ENCODE data around the gene PDIA5. TPM values are rescaled to one million over a fixed set of nuclear protein-coding genes. Genes with fewer than 3 reads are reported as not detected.

The PDIA5 gene
- total RNA-seq, 8 experiments from 2014 or later, result 6.3 to 51.8 (median 11.5) TPM

DNA sequence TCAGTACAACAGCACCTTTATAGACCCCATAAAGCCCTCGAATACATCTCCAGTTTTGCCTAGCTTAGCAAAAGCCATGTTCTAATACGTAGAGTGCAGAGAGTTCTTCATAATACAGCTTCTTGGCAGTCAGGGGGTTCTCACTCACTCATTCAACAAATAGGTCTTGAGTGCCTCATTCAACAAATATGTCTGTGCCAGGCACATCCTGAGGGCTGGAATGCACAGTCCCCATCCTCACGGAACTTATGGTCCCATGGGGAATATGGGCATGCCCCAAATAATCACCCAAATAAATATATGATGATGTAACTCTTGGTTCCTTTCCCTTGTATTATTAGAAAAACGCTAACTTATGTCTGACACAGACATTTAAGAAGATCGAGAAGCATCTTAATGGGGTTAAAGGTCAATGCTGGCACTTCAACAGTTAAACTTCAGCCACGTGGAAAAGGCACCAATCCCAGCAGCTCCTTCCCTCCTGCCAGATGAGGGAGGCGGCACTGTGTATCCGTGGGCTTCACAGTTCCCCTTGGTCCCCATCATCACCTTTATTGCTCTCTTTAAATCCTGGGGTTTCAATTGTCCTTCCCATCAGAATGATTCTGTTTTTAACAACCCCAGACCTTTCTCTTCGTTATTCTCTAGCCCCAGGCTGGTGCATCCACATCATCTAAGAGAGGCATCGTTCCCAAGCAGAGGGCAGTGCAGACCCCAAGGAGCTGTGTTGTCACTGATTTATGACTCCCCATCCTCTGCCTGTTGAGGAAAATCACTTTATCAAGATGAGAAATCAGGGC, 20.4 kb upstream of the PDIA5 start:
- Histone ChIP-seq H3K27ac (peak overlapping the region in 1 of 2 donors; percentile 44), H3K4me3 (no peak overlapping the region), H3K4me1 (replicated peaks in 1 of 2) (peaks cover 8 to 14% of the 10 kb centered on the region in 2 donors)
- in situ Hi-C loops (cut with MboI; ENCODE audit: low pct_unique_long_range_greater_than_20kb in 2 of 9, low sequenced_read_pairs in 9 of 9, unreplicated experiment in 9 of 9), result loop anchor here in 1 of 9 experiments (25.0 kb wide), 1 partner anchor 109 kb away; no protein-coding TSS in a partner anchor
- ATAC-seq (replicated peaks in 6 of 8), result peak in 5 of 8 experiments; percentile 65 to 93 (median 85)
- 10 to 89% (median 52%) methylated on average over 2 to 9 of the region's 10 CpGs; no CpG with 5 or more reads in 1 of the 10 experiments for WGBS, 10 experiments

DNA sequence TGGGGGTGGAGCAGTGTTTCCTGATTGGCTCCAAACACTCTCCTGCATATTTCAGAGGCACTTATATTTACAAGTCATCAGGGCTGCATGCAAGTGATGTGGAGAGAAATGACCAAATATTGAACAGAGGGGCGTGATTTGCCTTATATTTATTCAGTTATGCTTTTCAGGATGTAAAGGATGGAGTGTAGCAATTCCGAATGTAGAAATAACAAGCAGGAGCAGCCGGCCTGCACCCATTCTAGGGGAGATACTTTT, 19.8 kb upstream of the PDIA5 start:
- Histone ChIP-seq H3K4me3 (no peak overlapping the region), H3K27ac (peak overlapping the region in 1 of 2 donors; percentile 44), H3K4me1 (replicated peaks in 1 of 2) (peaks cover 8 to 14% of the 10 kb centered on the region in 2 donors)
- 0 to 92% (median 57%) methylated on average over 1 to 3 of the region's 3 CpGs; no CpG with 5 or more reads in 2 of the 10 experiments for WGBS, 10 experiments
- ATAC-seq (replicated peaks in 6 of 8), result peak in 3 of 8 experiments; percentile 84 to 92 (median 90)
- in situ Hi-C loops (cut with MboI; ENCODE audit: low pct_unique_long_range_greater_than_20kb in 2 of 9, low sequenced_read_pairs in 9 of 9, unreplicated experiment in 9 of 9), result loop anchor here in 1 of 9 experiments (25.0 kb wide), 1 partner anchor 110 kb away; no protein-coding TSS in a partner anchor

- ATAC-seq (replicated peaks in 6 of 8), result no peak
- Histone ChIP-seq H3K4me1 (replicated peaks in 1 of 2) (peaks cover 8 to 14% of the 10 kb centered on the region in 2 donors), H3K27ac (no peak overlapping the region), H3K4me3 (no peak overlapping the region)
- 72 to 100% (median 86%) methylated on average over 1 to 9 of the region's 13 CpGs for WGBS, 10 experiments
- in situ Hi-C loops (cut with MboI; ENCODE audit: low pct_unique_long_range_greater_than_20kb in 2 of 9, low sequenced_read_pairs in 9 of 9, unreplicated experiment in 9 of 9), result loop anchor here in 1 of 9 experiments (25.0 kb wide), 1 partner anchor 111 kb away; no protein-coding TSS in a partner anchor
Measured at GRCh38 chr3:123048480-123049237, 18.2 kb upstream of the PDIA5 start.

DNA sequence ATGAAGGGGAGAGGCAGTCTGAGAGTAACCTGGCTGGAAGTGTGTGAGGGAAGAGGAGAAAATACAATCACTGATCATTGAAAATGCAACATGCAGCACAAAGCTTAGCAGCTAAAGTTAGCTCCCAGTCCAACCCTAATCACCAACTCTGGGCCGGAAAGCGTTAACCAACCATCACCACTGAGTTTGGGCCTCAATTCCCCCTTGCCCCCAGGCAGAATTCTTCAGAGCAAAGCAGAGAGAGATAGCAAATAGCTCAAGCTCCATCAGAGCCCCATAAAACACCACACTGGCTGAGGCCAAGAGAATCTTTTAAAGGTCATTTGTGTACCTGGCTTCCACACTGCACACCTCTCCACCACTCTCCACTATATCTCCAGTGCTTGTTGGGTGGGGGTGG, 16.2 kb upstream of the PDIA5 start:
- in situ Hi-C loops (cut with MboI; ENCODE audit: low pct_unique_long_range_greater_than_20kb in 2 of 9, low sequenced_read_pairs in 9 of 9, unreplicated experiment in 9 of 9), result no loop called here
- WGBS, 10 experiments, result 56 to 90% methylated on average over 2 of the region's 2 CpGs; no CpG with 5 or more reads in 8 of the 10 experiments
- Histone ChIP-seq H3K4me1 (replicated peaks in 1 of 2) (peaks cover 25 to 27% of the 10 kb centered on the region in 2 donors), H3K27ac (no peak overlapping the region), H3K4me3 (no peak overlapping the region)
- ATAC-seq (replicated peaks in 6 of 8), result no peak

- Histone ChIP-seq H3K4me3 (no peak overlapping the region), H3K27ac (no peak overlapping the region), H3K4me1 (replicated peaks in 1 of 2) (peaks cover 15 to 18% of the 10 kb centered on the region in 2 donors)
- peak in 3 of 8 experiments; percentile 25 to 55 (median 33) for ATAC-seq (replicated peaks in 6 of 8)
- 67 to 100% (median 100%) methylated on average over 1 to 2 of the region's 2 CpGs; no CpG with 5 or more reads in 4 of the 10 experiments for WGBS, 10 experiments
- in situ Hi-C loops (cut with MboI; ENCODE audit: low pct_unique_long_range_greater_than_20kb in 2 of 9, low sequenced_read_pairs in 9 of 9, unreplicated experiment in 9 of 9), result no loop called here
Measured at GRCh38 chr3:123053107-123053506, 13.7 kb upstream of the PDIA5 start.

- peak in 5 of 8 experiments; percentile 40 to 75 (median 70) for ATAC-seq (replicated peaks in 6 of 8)
- H3K4me3 ChIP-seq, result no peak overlapping the region
- 7 to 100% (median 81%) methylated on average over 1 to 4 of the region's 5 CpGs for WGBS, 10 experiments
- peaks cover 15 to 18% of the 10 kb centered on the region in 2 donors for H3K4me1 ChIP-seq (replicated peaks in 1 of 2)
- in situ Hi-C loops (cut with MboI; ENCODE audit: low pct_unique_long_range_greater_than_20kb in 2 of 9, low sequenced_read_pairs in 9 of 9, unreplicated experiment in 9 of 9), result no loop called here
- H3K27ac ChIP-seq, result no peak overlapping the region
Measured at GRCh38 chr3:123054109-123054778, 12.6 kb upstream of the PDIA5 start.

DNA sequence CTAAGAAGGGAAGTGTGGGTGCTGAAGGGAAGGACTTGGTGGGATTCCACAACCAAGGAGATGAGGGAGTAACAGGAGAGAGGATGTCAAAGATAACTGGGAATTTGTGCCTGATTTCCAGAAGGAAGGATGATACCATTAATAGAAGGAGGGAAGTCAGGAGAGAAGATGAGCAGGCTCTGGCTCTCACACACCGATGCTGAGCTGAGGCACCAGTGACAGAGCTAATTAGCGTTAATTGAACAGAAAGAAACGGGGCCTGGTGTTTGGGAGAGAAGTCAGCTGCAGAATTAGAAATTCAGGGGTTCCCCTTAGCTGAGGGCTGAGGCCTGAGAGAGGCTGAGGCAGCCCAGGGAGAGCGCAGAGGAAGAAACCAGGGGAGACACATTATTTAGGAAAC, 11.9 kb upstream of the PDIA5 start:
- 20 to 100% (median 78%) methylated on average over 1 to 4 of the region's 4 CpGs; no CpG with 5 or more reads in 2 of the 10 experiments for WGBS, 10 experiments
- H3K4me1 ChIP-seq (replicated peaks in 1 of 2), result peaks cover 15 to 18% of the 10 kb centered on the region in 2 donors
- ATAC-seq (replicated peaks in 6 of 8), result peak in 1 of 8 experiments; percentile 18
- no peak overlapping the region for H3K4me3 ChIP-seq
- H3K27ac ChIP-seq, result peak overlapping the region in 1 of 2 donors; percentile 1
- in situ Hi-C loops (cut with MboI; ENCODE audit: low pct_unique_long_range_greater_than_20kb in 2 of 9, low sequenced_read_pairs in 9 of 9, unreplicated experiment in 9 of 9), result no loop called here

DNA sequence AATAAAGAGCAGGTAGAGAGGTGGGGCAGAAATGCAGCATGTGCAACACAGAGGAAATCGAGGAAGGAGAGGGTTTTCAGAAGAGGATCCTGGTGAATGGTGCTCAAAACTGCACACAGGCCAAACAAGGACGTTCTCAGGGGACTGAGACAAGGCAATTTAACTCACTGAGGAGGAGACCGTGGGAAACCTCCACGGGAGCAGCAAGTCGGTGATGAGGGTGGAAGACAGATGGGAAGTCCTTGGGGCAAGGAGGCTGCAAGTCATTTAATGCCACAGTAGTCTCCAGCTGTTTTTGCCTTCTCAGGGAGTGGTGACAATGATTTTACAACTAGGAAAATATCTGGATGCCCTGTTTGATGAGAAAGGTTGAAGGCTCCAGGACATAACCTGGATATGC, 11.5 kb upstream of the PDIA5 start:
- 17 to 85% (median 64%) methylated on average over 1 to 5 of the region's 5 CpGs; no CpG with 5 or more reads in 1 of the 10 experiments for WGBS, 10 experiments
- peak overlapping the region in 1 of 2 donors; percentile 1 for H3K27ac ChIP-seq
- no peak overlapping the region for H3K4me3 ChIP-seq
- H3K4me1 ChIP-seq (replicated peaks in 1 of 2), result peaks cover 15 to 18% of the 10 kb centered on the region in 2 donors
- in situ Hi-C loops (cut with MboI; ENCODE audit: low pct_unique_long_range_greater_than_20kb in 2 of 9, low sequenced_read_pairs in 9 of 9, unreplicated experiment in 9 of 9), result no loop called here
- no peak for ATAC-seq (replicated peaks in 6 of 8)

DNA sequence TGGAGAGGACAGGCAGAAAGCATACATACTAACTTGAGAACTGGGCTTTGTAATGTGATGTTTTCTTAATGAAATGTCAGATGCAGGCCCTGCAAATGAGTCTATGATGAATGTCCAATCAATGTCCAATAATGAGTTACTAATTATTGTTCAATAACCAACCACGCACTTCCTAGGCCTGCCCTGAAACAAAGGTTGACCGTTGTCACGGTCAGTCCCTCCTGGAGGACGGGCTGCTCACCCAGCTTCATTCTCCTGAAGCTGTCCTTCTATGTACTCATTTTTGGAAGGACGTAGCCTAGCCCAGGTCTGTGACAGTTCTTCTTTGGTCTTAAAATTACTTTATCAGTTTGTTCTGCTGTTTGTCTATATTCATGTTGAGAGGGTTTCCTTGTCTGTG, 8.3 kb upstream of the PDIA5 start:
- in situ Hi-C loops (cut with MboI; ENCODE audit: low pct_unique_long_range_greater_than_20kb in 2 of 9, low sequenced_read_pairs in 9 of 9, unreplicated experiment in 9 of 9), result no loop called here
- no peak for ATAC-seq (replicated peaks in 6 of 8)
- Histone ChIP-seq H3K4me1 (replicated peaks in 1 of 2) (peaks cover 15 to 28% of the 10 kb centered on the region in 2 donors), H3K27ac (no peak overlapping the region), H3K4me3 (no peak overlapping the region)
- 80 to 100% (median 93%) methylated on average over 1 to 5 of the region's 5 CpGs; no CpG with 5 or more reads in 4 of the 10 experiments for WGBS, 10 experiments

GRCh38 chr3:123060054-123060453, 6.8 kb upstream of the PDIA5 start:
- ATAC-seq (replicated peaks in 6 of 8), result no peak
- H3K4me1 ChIP-seq (replicated peaks in 1 of 2), result peaks cover 2 to 16% of the 10 kb centered on the region in 2 donors
- H3K27ac ChIP-seq, result no peak overlapping the region
- no peak overlapping the region for H3K4me3 ChIP-seq
- in situ Hi-C loops (cut with MboI; ENCODE audit: low pct_unique_long_range_greater_than_20kb in 2 of 9, low sequenced_read_pairs in 9 of 9, unreplicated experiment in 9 of 9), result no loop called here

DNA sequence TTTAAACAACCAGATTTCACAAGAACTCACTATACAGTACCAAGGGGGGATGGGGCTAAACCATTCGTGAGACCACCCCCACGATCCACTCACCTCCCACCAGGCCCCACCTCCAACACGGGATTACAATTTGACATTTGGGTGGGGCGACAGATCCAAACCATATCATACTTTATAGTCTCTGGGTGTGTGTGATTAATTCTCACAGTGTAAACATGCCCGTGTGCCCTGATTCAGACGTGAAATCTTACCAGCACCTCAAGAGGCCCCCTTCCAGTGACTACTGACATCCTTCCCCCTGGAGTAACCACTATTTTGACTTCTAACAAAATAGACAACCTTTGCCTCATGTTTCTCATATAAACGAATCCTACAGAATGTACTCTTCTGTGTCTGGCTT, 5.0 kb upstream of the PDIA5 start:
- ATAC-seq (replicated peaks in 6 of 8), result no peak
- Histone ChIP-seq H3K27ac (no peak overlapping the region), H3K4me3 (no peak overlapping the region), H3K4me1 (replicated peaks in 1 of 2) (peaks cover 3 to 10% of the 10 kb centered on the region in 2 donors)
- in situ Hi-C loops (cut with MboI; ENCODE audit: low pct_unique_long_range_greater_than_20kb in 2 of 9, low sequenced_read_pairs in 9 of 9, unreplicated experiment in 9 of 9), result no loop called here
- WGBS, 10 experiments, result 20 to 100% (median 90%) methylated on average over 1 to 6 of the region's 7 CpGs; no CpG with 5 or more reads in 3 of the 10 experiments

DNA sequence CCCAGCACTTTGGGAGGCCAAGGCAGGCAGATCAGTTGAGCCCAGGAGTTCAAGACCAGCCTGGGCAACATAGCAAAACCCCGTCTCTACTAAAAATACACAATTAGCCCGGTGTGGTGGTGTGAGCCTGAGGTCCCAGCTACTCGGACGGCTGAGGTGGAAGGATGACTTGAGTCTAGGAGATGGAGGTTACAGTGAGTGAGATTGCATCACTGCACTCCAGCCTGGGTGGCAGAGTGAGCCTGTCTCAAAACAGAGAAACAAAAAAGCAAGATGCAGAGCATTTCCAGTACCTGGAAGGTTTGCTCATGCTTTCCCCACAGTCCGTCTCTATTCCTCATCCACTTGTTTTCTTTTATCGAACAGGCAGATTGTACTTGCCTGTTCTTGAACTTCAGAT, 3.8 kb upstream of the PDIA5 start:
- in situ Hi-C loops (cut with MboI; ENCODE audit: low pct_unique_long_range_greater_than_20kb in 2 of 9, low sequenced_read_pairs in 9 of 9, unreplicated experiment in 9 of 9), result no loop called here
- Histone ChIP-seq H3K4me1 (replicated peaks in 1 of 2) (peaks cover 6 to 15% of the 10 kb centered on the region in 2 donors), H3K27ac (no peak overlapping the region), H3K4me3 (no peak overlapping the region)
- WGBS, 10 experiments, result 44 to 100% (median 93%) methylated on average over 1 to 5 of the region's 6 CpGs; no CpG with 5 or more reads in 1 of the 10 experiments
- ATAC-seq (replicated peaks in 6 of 8), result no peak

All from motor neuron (in vitro differentiated cells).